Trophoblast cell (in vitro differentiated cells and primary cell): ENCODE results near the gene ADGRG2.
"Not testable (repeated sequence)": the region's sequence is repeated elsewhere in the genome, so short reads cannot be mapped to it uniquely, and the experiment has no call there.

ENCODE experiments used
- DNase-seq, 2 donors: peaks; one replicate each; pipeline ENCODE4 v3.0.0-alpha.2; 2016
- H2AFZ ChIP-seq: 2 replicates; pipeline ENCODE4 v1.6.1; 2013; ENCODE audit warnings: low read length, moderate library complexity, mild to moderate bottlenecking; ENCODE audit not compliant: insufficient read depth, poor library complexity
- H2AK5ac ChIP-seq: 2 replicates; pipeline ENCODE4 v1.6.1; 2013; ENCODE audit warnings: mild to moderate bottlenecking, low read length
- H2BK120ac ChIP-seq: 2 replicates; pipeline ENCODE4 v1.6.1; 2013; ENCODE audit warnings: low read length, mild to moderate bottlenecking, moderate library complexity; ENCODE audit not compliant: insufficient read depth, poor library complexity
- H2BK12ac ChIP-seq: 2 replicates; pipeline ENCODE4 v1.6.1; 2013; ENCODE audit warnings: mild to moderate bottlenecking, low read length, moderate library complexity
- H2BK5ac ChIP-seq: 2 replicates; pipeline ENCODE4 v1.6.1; 2013; ENCODE audit warnings: low read length, low read depth, moderate library complexity, mild to moderate bottlenecking; ENCODE audit not compliant: poor library complexity
- H3K14ac ChIP-seq: 2 replicates; pipeline ENCODE4 v1.6.1; 2013; ENCODE audit warnings: mild to moderate bottlenecking, low read length
- H3K18ac ChIP-seq: 2 replicates; pipeline ENCODE4 v1.6.1; 2013; ENCODE audit warnings: mild to moderate bottlenecking, low read length
- H3K23ac ChIP-seq: 2 replicates; pipeline ENCODE4 v1.6.1; 2013; ENCODE audit warnings: low read length
- H3K27ac ChIP-seq: 2 replicates; pipeline ENCODE4 v1.5.1; 2013; ENCODE audit warnings: low read depth, mild to moderate bottlenecking, inconsistent platforms, low read length, moderate library complexity
- H3K27me3 ChIP-seq: 2 replicates; pipeline ENCODE4 v1.6.1; 2013; ENCODE audit warnings: inconsistent platforms, mild to moderate bottlenecking, low read length, moderate library complexity; ENCODE audit not compliant: insufficient read depth
- H3K36me3 ChIP-seq, 2 experiments: 1 replicate in 1 of 2; 2 replicates in 1 of 2; pipeline ENCODE4 v1.6.1; 2013; ENCODE audit warnings: low read length in 2 of 2, mild to moderate bottlenecking in 2 of 2, moderate library complexity in 1 of 2; ENCODE audit not compliant: insufficient read depth in 2 of 2, control insufficient read depth in 1 of 2
- H3K4ac ChIP-seq: 2 replicates; pipeline ENCODE4 v1.6.1; 2013; ENCODE audit warnings: low read depth, mild to moderate bottlenecking, low read length, moderate library complexity
- H3K4me1 ChIP-seq, 2 experiments: 1 replicate in 1 of 2; 2 replicates in 1 of 2; pipeline ENCODE4 v1.6.1; 2013; ENCODE audit warnings: low read length in 2 of 2, mild to moderate bottlenecking in 2 of 2, moderate library complexity in 1 of 2; ENCODE audit not compliant: insufficient read depth in 2 of 2, control insufficient read depth in 1 of 2
- H3K4me2 ChIP-seq: 2 replicates; pipeline ENCODE4 v1.6.1; 2013; ENCODE audit warnings: inconsistent platforms, mild to moderate bottlenecking, low read length, moderate library complexity
- H3K4me3 ChIP-seq: 2 replicates; pipeline ENCODE4 v1.5.1; 2013; ENCODE audit warnings: mild to moderate bottlenecking, low read depth, low read length, inconsistent platforms
- H3K79me1 ChIP-seq: one replicate; pipeline ENCODE4 v1.6.1; 2013; ENCODE audit warnings: low read length
- H3K79me2 ChIP-seq: 2 replicates; pipeline ENCODE4 v1.6.1; 2013; ENCODE audit warnings: low read length, mild to moderate bottlenecking; ENCODE audit not compliant: control insufficient read depth, insufficient read depth, poor library complexity
- H3K9ac ChIP-seq: 2 replicates; pipeline ENCODE4 v1.6.1; 2013; ENCODE audit warnings: mild to moderate bottlenecking, low read length
- H3K9me3 ChIP-seq: 2 replicates; pipeline ENCODE4 v1.6.1; 2013; ENCODE audit warnings: low read depth, mild to moderate bottlenecking, control low read depth, inconsistent platforms, low read length; ENCODE audit not compliant: insufficient read depth
- H4K12ac ChIP-seq: 2 replicates; pipeline ENCODE4 v1.6.1; 2013; ENCODE audit warnings: low read depth, mild to moderate bottlenecking, low read length, moderate library complexity
- H4K8ac ChIP-seq: 2 replicates; pipeline ENCODE4 v1.6.1; 2013; ENCODE audit warnings: low read depth, mild to moderate bottlenecking, low read length, moderate library complexity
- H4K91ac ChIP-seq: one replicate; pipeline ENCODE4 v1.6.1; 2013; ENCODE audit warnings: low read depth, mild to moderate bottlenecking, low read length, moderate library complexity
- WGBS: extraction: QIAGEN DNeasy Blood & Tissue Kit; methylation state at CpG from one replicate; pipeline ENCODE4 v1.1.7; 2013; ENCODE audit warnings: missing lambda C conversion rate; ENCODE audit not compliant: insufficient read length, insufficient coverage; ENCODE audit errors: extremely low coverage; 5-methylcytosine and 5-hydroxymethylcytosine counted together

ADGRG2 gene

GRCh38 chrX:18980262-18980661, 142.0 kb downstream of the ADGRG2 start:
- not testable (repeated sequence) for H4K91ac ChIP-seq, H2AFZ ChIP-seq, H2BK5ac ChIP-seq, H3K36me3 ChIP-seq, H3K18ac ChIP-seq, H3K79me2 ChIP-seq, H3K9me3 ChIP-seq, H3K4me3 ChIP-seq, H3K27ac ChIP-seq, H3K4me2 ChIP-seq, H4K8ac ChIP-seq, H3K4ac ChIP-seq, DNase-seq, H3K23ac ChIP-seq, H3K4me1 ChIP-seq, H3K14ac ChIP-seq, H2BK120ac ChIP-seq, H3K79me1 ChIP-seq, H2AK5ac ChIP-seq, H4K12ac ChIP-seq, H2BK12ac ChIP-seq, H3K9ac ChIP-seq, H3K27me3 ChIP-seq
- WGBS = no CpG with 5 or more reads among the region's 6 CpGs

GRCh38 chrX:18974993-18975392, 147.3 kb downstream of the ADGRG2 start:
- Histone ChIP-seq H3K79me1 (no peaks in the 10 kb centered on the region), H2BK12ac (no peak overlapping the region), H2AK5ac (no peak overlapping the region), H2BK120ac (no peak overlapping the region), H2AFZ (no peak overlapping the region), H3K9me3 (no peaks in the 10 kb centered on the region), H3K79me2 (no peaks in the 10 kb centered on the region), H3K23ac (no peak overlapping the region), H3K27me3 (no peaks in the 10 kb centered on the region), H3K9ac (no peak overlapping the region), H3K27ac (no peak overlapping the region), H4K12ac (no peak overlapping the region), H3K4me2 (no peak overlapping the region), H3K4me3 (no peak overlapping the region), H4K91ac (no peak overlapping the region), H2BK5ac (no peak overlapping the region), H3K14ac (no peak overlapping the region), H3K36me3 (no peaks in the 10 kb centered on the region), H3K18ac (no peak overlapping the region), H3K4me1 (no peaks in the 10 kb centered on the region), H3K4ac (no peak overlapping the region), H4K8ac (no peak overlapping the region)
- whole genome bisulfite sequencing = no CpG with 5 or more reads among the region's 7 CpGs
- no peak for DNase-seq

- Histone ChIP-seq H4K91ac (no peak overlapping the region), H2BK120ac (no peak overlapping the region), H3K79me1 (no peaks in the 10 kb centered on the region), H3K36me3 (no peaks in the 10 kb centered on the region), H3K4me3 (no peak overlapping the region), H3K4me1 (no peaks in the 10 kb centered on the region), H3K4me2 (no peak overlapping the region), H3K9me3 (no peaks in the 10 kb centered on the region), H2AK5ac (no peak overlapping the region), H2AFZ (no peak overlapping the region), H4K8ac (no peak overlapping the region), H2BK12ac (no peak overlapping the region), H4K12ac (no peak overlapping the region), H3K27ac (no peak overlapping the region), H3K9ac (no peak overlapping the region), H2BK5ac (no peak overlapping the region), H3K27me3 (no peaks in the 10 kb centered on the region), H3K79me2 (no peaks in the 10 kb centered on the region), H3K4ac (no peak overlapping the region), H3K23ac (no peak overlapping the region), H3K14ac (no peak overlapping the region), H3K18ac (no peak overlapping the region)
- no CpG with 5 or more reads among the region's 7 CpGs for WGBS
- DNase-seq = no peak
Observed at GRCh38 chrX:18973527-18974192, 148.6 kb downstream of the ADGRG2 start.

- Histone ChIP-seq H4K91ac (no peak overlapping the region), H3K9ac (no peak overlapping the region), H2BK120ac (no peak overlapping the region), H4K8ac (no peak overlapping the region), H3K9me3 (no peaks in the 10 kb centered on the region), H3K4me1 (peaks cover 3% of the 10 kb centered on the region in 2 experiments), H3K36me3 (no peaks in the 10 kb centered on the region), H2BK12ac (no peak overlapping the region), H3K79me2 (no peaks in the 10 kb centered on the region), H2AK5ac (no peak overlapping the region), H2AFZ (no peak overlapping the region), H3K4ac (no peak overlapping the region), H3K4me3 (no peak overlapping the region), H3K4me2 (no peak overlapping the region), H4K12ac (no peak overlapping the region), H3K27ac (no peak overlapping the region), H3K27me3 (no peaks in the 10 kb centered on the region), H2BK5ac (no peak overlapping the region), H3K23ac (no peak overlapping the region), H3K18ac (no peak overlapping the region), H3K14ac (no peak overlapping the region), H3K79me1 (no peaks in the 10 kb centered on the region)
- WGBS = no CpG with 5 or more reads among the region's 2 CpGs
- DNase-seq = no peak
Observed at GRCh38 chrX:18971506-18971905, 150.8 kb downstream of the ADGRG2 start.
